Measurements from ENCODE around the gene CPLX1.

CPLX1 gene

DNA sequence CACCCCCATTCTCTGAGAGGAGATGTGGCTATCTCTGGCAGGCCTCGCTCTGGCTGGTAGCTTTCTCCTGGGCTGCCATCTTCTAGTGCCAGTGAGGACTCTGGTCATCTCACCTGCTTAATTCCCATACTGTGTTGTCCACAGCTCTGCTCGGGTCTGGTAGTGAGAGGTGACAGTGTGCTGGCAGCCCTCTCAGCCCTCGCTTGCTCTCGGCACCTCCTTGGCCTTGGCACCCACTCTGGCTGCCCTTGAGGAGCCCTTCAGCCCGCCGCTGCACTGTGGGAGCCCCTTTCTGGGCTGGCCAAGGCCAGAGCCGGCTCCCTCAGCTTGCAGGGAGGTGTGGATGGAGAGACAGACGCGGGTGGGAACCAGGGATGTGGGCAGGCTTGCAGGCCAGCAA is 52.7 kb downstream of the CPLX1 start:
- H3K36me3 ChIP-seq (ENCODE audit: low read depth): peaks cover 87% of the 10 kb centered on the region
- H3K9me3 ChIP-seq (ENCODE audit: severe bottlenecking): no peaks in the 10 kb centered on the region
- H3K4me3 ChIP-seq (ENCODE audit: severe bottlenecking): no peak overlapping the region
- no peaks in the 10 kb centered on the region for H3K4me1 ChIP-seq (ENCODE audit: insufficient read depth, poor library complexity, severe bottlenecking)
- TF ChIP-seq, protein P1, sequence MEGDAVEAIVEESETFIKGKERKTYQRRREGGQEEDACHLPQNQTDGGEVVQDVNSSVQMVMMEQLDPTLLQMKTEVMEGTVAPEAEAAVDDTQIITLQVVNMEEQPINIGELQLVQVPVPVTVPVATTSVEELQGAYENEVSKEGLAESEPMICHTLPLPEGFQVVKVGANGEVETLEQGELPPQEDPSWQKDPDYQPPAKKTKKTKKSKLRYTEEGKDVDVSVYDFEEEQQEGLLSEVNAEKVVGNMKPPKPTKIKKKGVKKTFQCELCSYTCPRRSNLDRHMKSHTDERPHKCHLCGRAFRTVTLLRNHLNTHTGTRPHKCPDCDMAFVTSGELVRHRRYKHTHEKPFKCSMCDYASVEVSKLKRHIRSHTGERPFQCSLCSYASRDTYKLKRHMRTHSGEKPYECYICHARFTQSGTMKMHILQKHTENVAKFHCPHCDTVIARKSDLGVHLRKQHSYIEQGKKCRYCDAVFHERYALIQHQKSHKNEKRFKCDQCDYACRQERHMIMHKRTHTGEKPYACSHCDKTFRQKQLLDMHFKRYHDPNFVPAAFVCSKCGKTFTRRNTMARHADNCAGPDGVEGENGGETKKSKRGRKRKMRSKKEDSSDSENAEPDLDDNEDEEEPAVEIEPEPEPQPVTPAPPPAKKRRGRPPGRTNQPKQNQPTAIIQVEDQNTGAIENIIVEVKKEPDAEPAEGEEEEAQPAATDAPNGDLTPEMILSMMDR (IDR thresholded peaks at IDR 0.05; ENCODE audit: poor library complexity, severe bottlenecking): no peak
- DNase-seq (ENCODE audit: low spot score) (no peak), ATAC-seq (ENCODE audit: low read depth) (no peak)
- no peaks in the 10 kb centered on the region for H3K27me3 ChIP-seq (ENCODE audit: insufficient read depth, poor library complexity, severe bottlenecking)
- H3K27ac ChIP-seq (ENCODE audit: poor library complexity, severe bottlenecking): no peak overlapping the region

DNA sequence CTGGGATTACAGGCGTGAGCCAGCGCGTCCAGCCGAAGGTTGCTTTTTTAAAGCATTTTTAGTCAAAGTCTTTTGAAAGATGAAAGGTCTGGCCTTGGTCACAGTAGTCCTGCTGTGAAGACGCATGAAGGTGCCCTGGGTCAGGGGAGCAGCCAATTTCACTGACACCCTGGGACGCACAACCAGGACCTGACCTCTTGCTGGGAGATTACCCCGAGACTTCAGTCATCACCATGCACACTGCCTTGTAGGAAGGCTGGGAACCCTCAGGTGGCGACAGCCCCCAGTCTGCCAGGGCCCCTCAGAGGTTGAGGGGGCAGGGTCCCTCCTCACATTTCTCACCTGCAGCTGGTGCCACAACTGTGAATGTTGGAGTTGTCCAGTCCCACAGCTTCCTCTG is 53.2 kb downstream of the CPLX1 start:
- no peaks in the 10 kb centered on the region for H3K27me3 ChIP-seq (ENCODE audit: insufficient read depth, poor library complexity, severe bottlenecking)
- no peak overlapping the region for H3K4me3 ChIP-seq (ENCODE audit: severe bottlenecking)
- ATAC-seq (ENCODE audit: low read depth) (peak; percentile 7), DNase-seq (ENCODE audit: low spot score) (no peak)
- TF ChIP-seq, protein P1 (IDR thresholded peaks at IDR 0.05; ENCODE audit: poor library complexity, severe bottlenecking): no peak
- H3K4me1 ChIP-seq (ENCODE audit: insufficient read depth, poor library complexity, severe bottlenecking): no peaks in the 10 kb centered on the region
- peaks cover 86% of the 10 kb centered on the region for H3K36me3 ChIP-seq (ENCODE audit: low read depth)
- H3K27ac ChIP-seq (ENCODE audit: poor library complexity, severe bottlenecking): no peak overlapping the region
- no peaks in the 10 kb centered on the region for H3K9me3 ChIP-seq (ENCODE audit: severe bottlenecking)

DNA sequence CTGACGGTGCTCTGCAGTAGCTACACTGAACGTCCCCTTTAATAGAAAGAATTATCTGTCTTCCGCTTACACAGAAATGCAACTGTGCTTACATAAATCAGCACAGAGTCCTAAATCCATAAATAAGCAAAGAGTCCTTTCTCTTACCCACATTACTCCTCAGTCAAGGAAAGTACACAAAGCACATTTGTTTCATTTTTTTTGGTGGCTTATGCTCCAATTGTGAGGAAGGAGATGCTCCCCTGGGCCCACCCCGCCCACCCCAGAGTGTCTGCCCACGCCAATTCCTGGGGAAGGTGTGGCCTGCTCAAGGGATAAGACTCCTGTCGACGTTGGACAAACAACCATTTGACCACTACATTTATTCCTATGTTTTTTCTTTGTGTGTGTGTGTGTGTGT is 53.8 kb downstream of the CPLX1 start:
- H3K27me3 ChIP-seq (ENCODE audit: insufficient read depth, poor library complexity, severe bottlenecking): no peaks in the 10 kb centered on the region
- TF ChIP-seq, protein P1 (IDR thresholded peaks at IDR 0.05; ENCODE audit: poor library complexity, severe bottlenecking): no peak
- no peak overlapping the region for H3K27ac ChIP-seq (ENCODE audit: poor library complexity, severe bottlenecking)
- peaks cover 86% of the 10 kb centered on the region for H3K36me3 ChIP-seq (ENCODE audit: low read depth)
- H3K9me3 ChIP-seq (ENCODE audit: severe bottlenecking): no peaks in the 10 kb centered on the region
- no peaks in the 10 kb centered on the region for H3K4me1 ChIP-seq (ENCODE audit: insufficient read depth, poor library complexity, severe bottlenecking)
- DNase-seq (ENCODE audit: low spot score) (no peak), ATAC-seq (ENCODE audit: low read depth) (no peak)
- no peak overlapping the region for H3K4me3 ChIP-seq (ENCODE audit: severe bottlenecking)

DNA sequence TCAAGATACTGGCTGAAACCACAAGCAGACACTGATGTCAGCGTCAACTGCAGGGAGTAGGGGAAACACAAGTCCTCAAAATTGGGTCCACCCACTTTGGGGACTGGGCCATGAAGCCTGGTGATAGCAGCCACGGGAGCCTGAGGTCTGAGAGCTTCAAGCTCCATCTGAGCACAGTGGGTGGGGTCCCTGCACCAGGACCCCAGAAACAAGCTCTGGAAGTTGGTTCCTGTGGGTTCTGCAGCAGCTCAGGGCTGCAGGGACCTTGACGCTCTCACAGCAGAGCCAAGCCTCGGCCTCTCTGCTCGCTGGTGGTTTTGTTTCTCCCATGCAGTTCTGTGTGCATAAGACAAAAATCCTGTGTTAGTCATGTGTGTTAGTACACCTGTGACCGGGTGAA is 54.5 kb downstream of the CPLX1 start:
- DNase-seq (ENCODE audit: low spot score) (no peak), ATAC-seq (ENCODE audit: low read depth) (no peak)
- H3K36me3 ChIP-seq (ENCODE audit: low read depth): peaks cover 82% of the 10 kb centered on the region

DNA sequence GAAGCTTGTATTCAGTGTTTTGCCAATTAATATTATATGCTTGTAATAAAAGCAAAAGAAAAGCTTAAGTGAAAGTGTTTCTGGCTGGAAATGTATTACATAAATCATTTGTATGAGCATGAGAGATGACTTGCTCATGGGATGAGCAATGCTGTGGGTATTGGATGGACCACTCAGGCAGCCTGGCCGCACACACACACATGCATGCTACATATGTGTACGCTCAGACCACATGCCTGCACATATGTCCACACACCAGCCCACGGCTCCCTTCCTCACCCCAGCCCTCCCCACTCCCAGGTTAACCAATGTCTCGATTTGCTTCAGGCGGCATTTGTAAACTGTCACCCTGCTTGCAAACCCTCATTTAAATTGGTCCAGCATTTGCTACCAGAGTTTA is 55.9 kb downstream of the CPLX1 start:
- ATAC-seq (ENCODE audit: low read depth): no peak
- H3K4me3 ChIP-seq (ENCODE audit: severe bottlenecking): no peak overlapping the region
- H3K27me3 ChIP-seq (ENCODE audit: insufficient read depth, poor library complexity, severe bottlenecking): no peaks in the 10 kb centered on the region
- DNase-seq (ENCODE audit: low spot score): no peak
- H3K36me3 ChIP-seq (ENCODE audit: low read depth): peaks cover 68% of the 10 kb centered on the region
- no peaks in the 10 kb centered on the region for H3K9me3 ChIP-seq (ENCODE audit: severe bottlenecking)
- peaks cover 15% of the 10 kb centered on the region for H3K4me1 ChIP-seq (ENCODE audit: insufficient read depth, poor library complexity, severe bottlenecking)
- TF ChIP-seq, protein P1 (IDR thresholded peaks at IDR 0.05; ENCODE audit: poor library complexity, severe bottlenecking): no peak
- no peak overlapping the region for H3K27ac ChIP-seq (ENCODE audit: poor library complexity, severe bottlenecking)

More for the DNA sequence above, 54.5 kb downstream of the CPLX1 start:
- no peaks in the 10 kb centered on the region for H3K9me3 ChIP-seq (ENCODE audit: severe bottlenecking)
- no peak overlapping the region for H3K4me3 ChIP-seq (ENCODE audit: severe bottlenecking)
- H3K27me3 ChIP-seq (ENCODE audit: insufficient read depth, poor library complexity, severe bottlenecking): no peaks in the 10 kb centered on the region
- H3K4me1 ChIP-seq (ENCODE audit: insufficient read depth, poor library complexity, severe bottlenecking): peaks cover 5% of the 10 kb centered on the region
- no peak overlapping the region for H3K27ac ChIP-seq (ENCODE audit: poor library complexity, severe bottlenecking)
- TF ChIP-seq, protein P1 (IDR thresholded peaks at IDR 0.05; ENCODE audit: poor library complexity, severe bottlenecking): no peak
